ENCODE data around the gene EYS. TPM values are rescaled to one million over a fixed set of nuclear protein-coding genes. Genes with fewer than 3 reads are reported as not detected.
"Not testable (repeated sequence)": the region's sequence is repeated elsewhere in the genome, so short reads cannot be mapped to it uniquely, and the experiment has no call there.

EYS gene
- total RNA-seq, 2 donors from 2014 or later: 0.18 to 3.5 TPM

DNA sequence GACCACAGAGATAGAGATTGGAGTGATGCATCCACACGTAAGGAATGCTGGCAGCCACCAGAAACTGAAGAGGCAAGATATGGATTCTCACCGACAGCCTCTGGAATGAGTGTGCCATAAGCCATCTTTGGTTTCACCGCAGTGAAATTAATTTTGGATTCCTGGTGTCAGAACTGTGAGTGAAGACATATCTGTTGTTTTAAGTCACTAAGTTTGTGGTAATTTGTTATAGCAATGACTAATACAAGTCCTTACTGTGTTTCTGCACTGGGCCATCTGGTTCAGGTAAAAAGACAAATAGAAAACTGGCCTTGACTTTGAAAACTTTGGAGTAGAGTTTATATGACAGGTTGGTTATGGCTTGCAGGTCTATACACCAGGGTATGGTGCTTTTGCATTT lies 1809.6 kb downstream of the EYS start:
- Histone ChIP-seq H3K27me3 (replicated peaks; ENCODE audit: insufficient read depth) (no peaks in the 10 kb centered on the region), H3K36me3 (no peaks in the 10 kb centered on the region), H3K9me3 (no peaks in the 10 kb centered on the region), H3K27ac (no peak overlapping the region), H3K4me3 (no peak overlapping the region), H3K4me1 (replicated peaks) (no peaks in the 10 kb centered on the region)
- 91% methylated on average over 3 of the region's 3 CpGs for WGBS
- TF ChIP-seq, protein P1, sequence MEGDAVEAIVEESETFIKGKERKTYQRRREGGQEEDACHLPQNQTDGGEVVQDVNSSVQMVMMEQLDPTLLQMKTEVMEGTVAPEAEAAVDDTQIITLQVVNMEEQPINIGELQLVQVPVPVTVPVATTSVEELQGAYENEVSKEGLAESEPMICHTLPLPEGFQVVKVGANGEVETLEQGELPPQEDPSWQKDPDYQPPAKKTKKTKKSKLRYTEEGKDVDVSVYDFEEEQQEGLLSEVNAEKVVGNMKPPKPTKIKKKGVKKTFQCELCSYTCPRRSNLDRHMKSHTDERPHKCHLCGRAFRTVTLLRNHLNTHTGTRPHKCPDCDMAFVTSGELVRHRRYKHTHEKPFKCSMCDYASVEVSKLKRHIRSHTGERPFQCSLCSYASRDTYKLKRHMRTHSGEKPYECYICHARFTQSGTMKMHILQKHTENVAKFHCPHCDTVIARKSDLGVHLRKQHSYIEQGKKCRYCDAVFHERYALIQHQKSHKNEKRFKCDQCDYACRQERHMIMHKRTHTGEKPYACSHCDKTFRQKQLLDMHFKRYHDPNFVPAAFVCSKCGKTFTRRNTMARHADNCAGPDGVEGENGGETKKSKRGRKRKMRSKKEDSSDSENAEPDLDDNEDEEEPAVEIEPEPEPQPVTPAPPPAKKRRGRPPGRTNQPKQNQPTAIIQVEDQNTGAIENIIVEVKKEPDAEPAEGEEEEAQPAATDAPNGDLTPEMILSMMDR (IDR thresholded peaks at IDR 0.05): no peak
- TF ChIP-seq POLR2A (IDR thresholded peaks at IDR 0.05) (no peak), POLR2AphosphoS5 (IDR thresholded peaks at IDR 0.05) (no peak)
- DNase-seq (ENCODE audit: low spot score): no peak
- intact Hi-C loops (cut with DNase I): no loop called here

DNA sequence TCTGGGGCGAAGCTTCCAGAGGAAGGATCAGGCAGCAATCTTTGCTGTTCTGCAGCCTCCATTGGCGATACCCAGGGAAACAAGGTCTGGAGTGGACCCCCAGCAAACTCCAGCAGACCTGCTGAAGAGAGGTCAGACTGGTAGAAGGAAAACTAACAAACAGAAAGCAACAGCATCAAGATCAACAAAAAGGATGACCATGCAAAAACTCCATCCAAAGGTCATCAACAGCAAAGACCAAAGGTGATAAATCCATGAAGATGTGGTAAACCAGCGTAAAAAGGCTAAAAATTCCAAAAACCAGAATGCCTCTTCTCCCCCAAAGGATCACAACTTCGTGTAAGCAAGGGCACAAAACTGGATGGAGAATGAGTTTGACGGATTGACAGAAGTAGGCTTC lies 1818.6 kb downstream of the EYS start:
- TF ChIP-seq, protein P1 (IDR thresholded peaks at IDR 0.05): no peak
- TF ChIP-seq POLR2A (IDR thresholded peaks at IDR 0.05) (no peak), POLR2AphosphoS5 (IDR thresholded peaks at IDR 0.05) (no peak)
- no peak for DNase-seq (ENCODE audit: low spot score)
- WGBS: 92% methylated on average over 5 of the region's 5 CpGs
- Histone ChIP-seq H3K27me3 (replicated peaks; ENCODE audit: insufficient read depth) (no peaks in the 10 kb centered on the region), H3K36me3 (no peaks in the 10 kb centered on the region), H3K27ac (no peak overlapping the region), H3K4me3 (no peak overlapping the region), H3K9me3 (no peaks in the 10 kb centered on the region), H3K4me1 (replicated peaks) (no peaks in the 10 kb centered on the region)
- intact Hi-C loops (cut with DNase I): no loop called here

GRCh38 chr6:63887804-63888203 lies 1819.2 kb downstream of the EYS start:
- H3K27ac ChIP-seq; H3K36me3 ChIP-seq; H3K9me3 ChIP-seq; intact Hi-C loops (cut with DNase I); H3K27me3 ChIP-seq (replicated peaks; ENCODE audit: insufficient read depth); DNase-seq (ENCODE audit: low spot score); H3K4me3 ChIP-seq; H3K4me1 ChIP-seq (replicated peaks): not testable (repeated sequence)
- WGBS: 46% methylated on average over 1 of the region's 1 CpG

- H3K4me3 ChIP-seq: no peak overlapping the region
Observed at GRCh38 chr6:63887002-63887751, 1819.8 kb downstream of the EYS start.

DNA sequence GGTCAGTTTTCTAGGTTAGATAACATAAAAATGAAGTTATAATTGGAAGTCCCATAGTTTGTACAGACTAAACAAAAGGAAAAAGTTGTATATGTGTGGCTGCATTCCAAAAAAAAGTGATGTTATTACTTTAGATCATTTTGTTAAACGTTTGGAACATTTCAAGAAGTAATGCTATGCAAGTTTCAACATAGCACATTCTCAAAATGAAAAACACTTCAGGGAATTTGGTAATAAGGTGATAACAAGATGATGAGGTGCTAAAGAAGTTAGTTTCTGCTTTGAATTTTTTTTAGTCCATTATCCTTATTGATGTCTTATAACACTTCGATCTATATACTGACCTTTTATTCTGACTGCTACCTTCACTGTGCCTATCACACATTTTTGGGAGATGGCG lies 1820.7 kb downstream of the EYS start:
- no peak for TF ChIP-seq POLR2A (IDR thresholded peaks at IDR 0.05)
- TF ChIP-seq, protein P1 (IDR thresholded peaks at IDR 0.05): no peak
- TF ChIP-seq POLR2AphosphoS5 (IDR thresholded peaks at IDR 0.05): no peak
- Histone ChIP-seq H3K36me3 (no peaks in the 10 kb centered on the region), H3K4me1 (replicated peaks) (no peaks in the 10 kb centered on the region), H3K9me3 (no peaks in the 10 kb centered on the region), H3K27ac (no peak overlapping the region), H3K27me3 (replicated peaks; ENCODE audit: insufficient read depth) (no peaks in the 10 kb centered on the region), H3K4me3 (no peak overlapping the region)
- intact Hi-C loops (cut with DNase I): no loop called here
- WGBS: 68% methylated on average over 3 of the region's 3 CpGs
- DNase-seq (ENCODE audit: low spot score): no peak

More at GRCh38 chr6:63887002-63887751, 1819.8 kb downstream of the EYS start:
- TF ChIP-seq POLR2AphosphoS5 (IDR thresholded peaks at IDR 0.05): no peak
- TF ChIP-seq, protein P1 (IDR thresholded peaks at IDR 0.05): no peak
- no peaks in the 10 kb centered on the region for H3K9me3 ChIP-seq
- no peak for DNase-seq (ENCODE audit: low spot score)
- intact Hi-C loops (cut with DNase I): no loop called here
- WGBS: 89% methylated on average over 5 of the region's 5 CpGs
- H3K36me3 ChIP-seq: no peaks in the 10 kb centered on the region
- H3K4me1 ChIP-seq (replicated peaks): no peaks in the 10 kb centered on the region
- no peaks in the 10 kb centered on the region for H3K27me3 ChIP-seq (replicated peaks; ENCODE audit: insufficient read depth)
- H3K27ac ChIP-seq: no peak overlapping the region
